GM12864 (cell line): Measurements from ENCODE around the gene CD5L.

Source experiments
- DNase-seq: peaks from one replicate; pipeline ENCODE4 v3.0.0-alpha.2; 2011; ENCODE audit warnings: low read depth
- H3K4me3 ChIP-seq: 2 replicates; pipeline ENCODE4 v1.5.1; 2011; ENCODE audit warnings: mild to moderate bottlenecking, low read depth, low read length, control low read depth
- CTCF ChIP-seq: IDR thresholded peaks from 2 replicates; pipeline ENCODE4 v1.5.1; 2011; ENCODE audit warnings: low read depth, mild to moderate bottlenecking, moderate library complexity, low read length, control low read depth, inconsistent platforms; ENCODE audit errors: missing control alignments

Gene CD5L

GRCh38 chr1:157841708-157842107 is at the start of gene CD5L:
CD5L (minus strand) TSS chr1:157841808; CDS start chr1:157841701, 107 bp downstream.
- H3K4me3 ChIP-seq: no peak within 1 kb of the TSS
- DNase-seq: no peak
- TF ChIP-seq CTCF: no peak

DNA sequence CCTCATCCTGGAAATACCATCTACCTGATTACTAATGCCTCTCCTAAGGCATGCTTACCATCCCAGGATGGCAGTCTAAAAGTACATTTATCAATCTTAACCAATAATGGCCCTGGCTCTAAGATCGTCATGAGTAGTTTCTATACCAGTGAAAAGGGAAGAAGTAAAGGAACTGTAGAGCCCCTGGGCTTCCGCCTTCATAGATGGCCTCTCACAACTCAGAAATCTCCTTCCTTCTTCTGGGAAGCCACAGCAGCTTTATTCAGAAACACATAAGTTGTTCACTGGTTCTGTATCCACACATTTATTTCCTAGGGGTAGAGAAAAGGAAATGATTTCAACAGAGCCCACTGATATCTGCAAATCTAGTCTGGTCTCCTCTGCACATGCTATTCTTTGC is 41.0 kb upstream of the CD5L start:
- DNase-seq: no peak
- TF ChIP-seq CTCF: no peak
- no peak overlapping the region for H3K4me3 ChIP-seq

- no peak for TF ChIP-seq CTCF
- no peak for DNase-seq
- no peak overlapping the region for H3K4me3 ChIP-seq
These were observed 39.0 kb upstream of the CD5L start for GRCh38 chr1:157880621-157881020.

GRCh38 chr1:157878059-157878458 is 36.5 kb upstream of the CD5L start:
- TF ChIP-seq CTCF: peak; percentile 50
- H3K4me3 ChIP-seq: no peak overlapping the region
- DNase-seq: no peak

GRCh38 chr1:157870490-157870889 is 28.9 kb upstream of the CD5L start:
- H3K4me3 ChIP-seq: no peak overlapping the region
- TF ChIP-seq CTCF: no peak
- DNase-seq: no peak

GRCh38 chr1:157868654-157869053 is 27.0 kb upstream of the CD5L start:
- no peak overlapping the region for H3K4me3 ChIP-seq
- no peak for DNase-seq
- TF ChIP-seq CTCF: no peak

- no peak for TF ChIP-seq CTCF
- no peak overlapping the region for H3K4me3 ChIP-seq
- DNase-seq: no peak
These were observed 20.8 kb upstream of the CD5L start for GRCh38 chr1:157862114-157863070.
